GM18951 (cell line): ENCODE data around the gene IZUMO1R.
"Not testable (repeated sequence)": the region's sequence is repeated elsewhere in the genome, so short reads cannot be mapped to it uniquely, and the experiment has no call there.

ENCODE experiments used
- POLR2A ChIP-seq: IDR thresholded peaks from 4 replicates; pipeline ENCODE4 v1.6.1; 2011; ENCODE audit warnings: mild to moderate bottlenecking; ENCODE audit not compliant: insufficient read length, insufficient read depth; ENCODE audit errors: extremely low read depth
- in situ Hi-C: fragments of 300-500 bp; cut with MboI; formaldehyde crosslinking; loops from one replicate; pipeline ENCODE4 v1.12.0; 2022; ENCODE audit warnings: low sequenced_read_pairs, mixed read lengths, inconsistent platforms; ENCODE audit not compliant: unreplicated experiment

IZUMO1R gene

GRCh38 chr11:94303966-94304958 lies at the start of gene IZUMO1R:
IZUMO1R (plus strand) TSS chr11:94304580; CDS start chr11:94305637, 1,057 bp downstream.
- in situ Hi-C loops: no loop called here
- no peak for TF ChIP-seq POLR2A

GRCh38 chr11:94271885-94272372 lies 32.5 kb upstream of the IZUMO1R start:
- in situ Hi-C loops: no loop called here

DNA sequence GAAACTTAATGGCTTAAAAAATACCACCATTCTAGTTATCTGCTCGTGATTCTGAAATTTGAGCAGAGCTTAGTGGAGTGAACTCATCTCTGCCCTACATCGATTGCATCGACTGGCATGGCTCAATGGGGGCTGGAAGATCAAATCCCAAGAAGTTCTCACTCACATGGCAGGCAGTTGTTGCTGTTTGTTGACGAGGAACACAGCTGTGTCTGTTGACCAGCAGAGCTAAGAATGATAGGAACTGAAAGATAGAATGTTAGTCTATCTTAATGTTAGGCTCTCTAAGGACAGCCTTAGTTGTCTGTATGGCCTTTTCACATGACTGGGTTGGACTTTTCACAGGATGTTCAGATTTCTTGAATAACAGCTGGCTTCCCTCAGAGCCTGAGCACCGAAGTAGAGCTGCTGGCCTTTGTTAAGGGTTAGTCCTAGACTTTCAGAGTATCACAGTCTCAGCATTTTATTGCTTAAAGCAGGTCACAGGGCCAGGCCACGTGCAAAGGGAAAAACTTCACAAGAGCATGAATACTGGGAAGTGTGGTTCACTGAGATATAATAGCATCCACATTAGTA lies 31.6 kb upstream of the IZUMO1R start:
- no peak for TF ChIP-seq POLR2A
- in situ Hi-C loops: no loop called here

More at GRCh38 chr11:94271885-94272372, 32.5 kb upstream of the IZUMO1R start:
- no peak for TF ChIP-seq POLR2A

DNA sequence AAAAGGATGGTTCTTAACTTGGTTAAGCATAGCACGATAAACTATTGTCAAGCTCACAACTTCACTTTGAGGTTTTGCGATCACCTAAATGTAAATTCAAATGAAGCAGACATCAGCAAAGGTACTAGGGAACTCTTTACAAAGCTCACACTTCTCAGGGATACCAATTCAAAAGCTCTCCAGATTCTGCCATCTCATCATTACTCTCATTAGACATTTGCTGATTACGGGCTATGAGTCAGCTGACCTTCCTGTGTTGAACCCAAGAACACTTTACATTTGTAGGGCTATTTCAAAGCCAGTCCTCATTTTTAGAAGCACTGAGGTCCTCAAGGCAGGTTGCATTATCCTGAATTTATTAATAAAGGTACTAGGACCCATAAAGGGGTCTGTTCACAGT lies 28.4 kb upstream of the IZUMO1R start:
- in situ Hi-C loops: no loop called here
- no peak for TF ChIP-seq POLR2A

DNA sequence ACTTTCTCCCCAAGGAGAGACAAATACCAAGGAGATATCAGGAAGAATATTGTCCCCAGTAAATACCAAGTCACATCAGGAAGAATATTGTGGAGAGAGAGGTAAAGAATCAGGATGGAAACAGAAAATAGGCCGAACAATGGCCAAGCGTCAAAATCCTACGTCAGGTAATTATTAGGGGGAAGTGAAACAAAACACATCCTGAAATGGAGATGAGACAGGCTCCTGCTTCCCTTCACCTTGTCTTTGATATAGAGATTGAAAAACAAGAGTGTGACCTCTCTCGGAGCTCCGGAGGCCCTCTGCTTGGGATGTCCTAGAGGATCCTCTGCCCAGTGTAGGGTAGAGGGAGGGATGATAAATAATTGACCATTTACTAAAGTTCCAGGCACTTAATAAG lies 27.4 kb upstream of the IZUMO1R start:
- in situ Hi-C loops: no loop called here

GRCh38 chr11:94278207-94278606 lies 26.2 kb upstream of the IZUMO1R start:
- in situ Hi-C loops: not testable (repeated sequence)

More for the DNA sequence above, 27.4 kb upstream of the IZUMO1R start:
- no peak for TF ChIP-seq POLR2A

- in situ Hi-C loops: no loop called here
These were observed 24.4 kb upstream of the IZUMO1R start for GRCh38 chr11:94279996-94280395.

GRCh38 chr11:94281324-94281723 lies 23.1 kb upstream of the IZUMO1R start:
- in situ Hi-C loops: no loop called here
- TF ChIP-seq POLR2A: no peak

More at GRCh38 chr11:94279996-94280395, 24.4 kb upstream of the IZUMO1R start:
- no peak for TF ChIP-seq POLR2A

GRCh38 chr11:94283678-94284077 lies 20.7 kb upstream of the IZUMO1R start:
- in situ Hi-C loops: no loop called here
- no peak for TF ChIP-seq POLR2A

DNA sequence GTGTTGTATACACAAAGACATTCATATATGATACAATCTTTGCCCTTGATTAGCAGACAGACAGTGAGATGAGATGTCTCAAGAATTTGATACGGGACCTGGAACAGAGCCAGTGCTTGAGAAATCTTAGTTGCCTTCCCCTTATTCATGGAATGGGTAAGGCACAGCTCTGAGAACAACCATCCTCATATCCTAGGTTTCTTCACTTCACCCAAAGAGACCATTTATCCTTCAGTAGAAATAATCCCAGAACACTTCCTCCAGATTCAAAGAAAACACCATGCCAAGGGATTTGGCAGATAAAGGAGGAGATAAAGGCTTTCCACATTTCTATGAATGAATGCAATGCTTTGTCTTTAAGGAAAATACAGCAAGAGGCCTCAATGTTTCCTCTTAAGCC lies 8.8 kb upstream of the IZUMO1R start:
- TF ChIP-seq POLR2A: no peak
- in situ Hi-C loops: no loop called here

DNA sequence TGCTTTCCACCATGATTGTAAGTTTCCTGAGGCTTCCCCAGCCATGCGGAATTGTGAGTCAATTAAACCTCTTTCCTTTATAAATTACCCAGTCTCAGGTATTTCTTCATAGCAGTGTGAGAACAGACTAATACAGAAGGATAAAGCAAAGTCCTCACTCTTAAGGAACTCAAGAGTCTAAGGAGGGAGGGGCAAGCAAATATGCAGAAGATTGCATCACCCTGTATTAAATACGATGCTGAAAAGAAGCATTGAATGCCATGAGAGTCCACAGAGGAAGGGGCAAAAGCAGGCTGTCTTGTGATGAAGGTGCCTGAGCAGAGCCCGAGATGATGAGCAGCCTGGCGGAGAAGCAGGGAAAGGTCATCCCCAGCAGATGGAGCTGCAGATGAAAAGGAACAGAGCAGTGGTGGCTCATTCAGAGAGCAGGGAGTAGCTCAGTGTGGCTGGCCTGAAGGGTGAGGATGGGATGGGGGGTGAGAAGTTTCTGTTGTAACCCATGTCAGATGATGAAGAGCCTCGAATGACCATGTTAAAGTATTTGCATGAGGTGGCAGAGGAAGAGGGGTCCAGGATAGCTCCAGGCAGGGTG lies 6.3 kb upstream of the IZUMO1R start:
- TF ChIP-seq POLR2A: no peak
- in situ Hi-C loops: no loop called here

DNA sequence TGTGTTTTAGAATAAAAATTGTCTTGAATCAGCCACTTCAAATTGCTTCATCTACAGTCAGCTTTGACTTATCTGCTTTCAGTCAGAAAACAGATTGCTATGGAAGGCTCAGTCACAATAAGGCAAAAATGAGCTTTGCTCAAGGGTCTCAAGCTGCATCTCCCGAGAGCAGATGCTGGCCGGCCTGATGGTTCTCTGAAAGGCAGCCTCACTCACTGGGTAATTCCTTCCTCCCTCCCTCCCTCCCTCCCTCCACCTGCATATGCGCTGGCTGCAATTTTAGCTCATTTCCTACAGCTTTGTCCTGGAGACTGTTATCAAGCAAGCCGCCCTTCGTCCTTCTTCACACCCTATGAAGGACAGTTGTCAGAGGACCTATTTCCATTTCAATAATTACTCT lies 1.6 kb upstream of the IZUMO1R start:
- no peak for TF ChIP-seq POLR2A
- in situ Hi-C loops: no loop called here

DNA sequence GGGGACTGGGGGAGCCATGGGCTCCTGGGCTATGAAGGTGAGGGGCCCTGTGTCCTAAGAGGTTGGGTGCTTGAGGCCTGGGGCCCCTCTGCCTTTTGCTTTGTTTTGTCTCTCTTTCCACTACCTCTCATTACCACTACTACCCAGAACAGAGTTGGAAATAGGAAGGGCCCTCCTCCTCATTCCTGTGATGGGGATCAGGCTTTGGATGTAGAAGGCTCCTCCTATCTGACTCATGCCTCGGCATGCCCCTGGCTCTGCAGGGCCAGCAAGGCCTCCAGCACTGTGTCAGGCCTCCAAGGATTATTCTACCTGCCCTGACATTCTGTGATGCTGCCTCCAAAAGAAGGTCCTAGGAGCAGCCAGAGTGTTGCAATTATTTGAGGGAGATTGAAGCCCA lies 766 bp downstream of the IZUMO1R start:
- in situ Hi-C loops: no loop called here
- TF ChIP-seq POLR2A: no peak
